GM04504 (cell line): ENCODE data around the gene KCNH1.
A peak's percentile ranks its signal among the peaks of the same experiment; 100 is the strongest.

Source experiments
- DNase-seq: peaks from one replicate; pipeline ENCODE4 v3.0.0-alpha.2; 2012; ENCODE audit warnings: low read depth

KCNH1 gene

GRCh38 chr1:210920258-210920657 lies 213.7 kb downstream of the KCNH1 start:
- DNase-seq, result no peak

GRCh38 chr1:210918893-210919292 lies 215.1 kb downstream of the KCNH1 start:
- DNase-seq, result no peak

GRCh38 chr1:210917560-210918169 lies 216.3 kb downstream of the KCNH1 start:
- DNase-seq, result no peak

- no peak for DNase-seq
Measured at GRCh38 chr1:210916548-210916947, 217.4 kb downstream of the KCNH1 start.

- no peak for DNase-seq
Measured at GRCh38 chr1:210915890-210916507, 217.9 kb downstream of the KCNH1 start.

GRCh38 chr1:210912752-210913151 lies 221.2 kb downstream of the KCNH1 start:
- no peak for DNase-seq

- no peak for DNase-seq
Measured at GRCh38 chr1:210910020-210910575, 223.8 kb downstream of the KCNH1 start.

GRCh38 chr1:210908791-210909190 lies 225.2 kb downstream of the KCNH1 start:
- no peak for DNase-seq

- no peak for DNase-seq
Measured at GRCh38 chr1:210908257-210908656, 225.7 kb downstream of the KCNH1 start.

GRCh38 chr1:210907251-210907805 lies 226.6 kb downstream of the KCNH1 start:
- no peak for DNase-seq

GRCh38 chr1:210905944-210906453 lies 227.9 kb downstream of the KCNH1 start:
- DNase-seq, result no peak

- DNase-seq, result no peak
Measured at GRCh38 chr1:210905365-210905904, 228.5 kb downstream of the KCNH1 start.

- no peak for DNase-seq
Measured at GRCh38 chr1:210901981-210902770, 231.8 kb downstream of the KCNH1 start.

GRCh38 chr1:210900820-210901219 lies 233.1 kb downstream of the KCNH1 start:
- DNase-seq, result no peak

- DNase-seq, result no peak
Measured at GRCh38 chr1:210900079-210900478, 233.9 kb downstream of the KCNH1 start.

- DNase-seq, result no peak
Measured at GRCh38 chr1:210899676-210900075, 234.3 kb downstream of the KCNH1 start.

GRCh38 chr1:210898473-210898872 lies 235.5 kb downstream of the KCNH1 start:
- DNase-seq, result no peak

- peak; percentile 35 for DNase-seq
Measured at GRCh38 chr1:210883821-210884220, 250.1 kb downstream of the KCNH1 start.

GRCh38 chr1:210882414-210883221 lies 251.3 kb downstream of the KCNH1 start:
- DNase-seq, result no peak

- DNase-seq, result no peak
Measured at GRCh38 chr1:210878564-210878963, 255.4 kb downstream of the KCNH1 start.

- no peak for DNase-seq
Measured at GRCh38 chr1:210876275-210876674, 257.7 kb downstream of the KCNH1 start.
